ENCODE measurements around the gene PRKCE.

Gene PRKCE

DNA sequence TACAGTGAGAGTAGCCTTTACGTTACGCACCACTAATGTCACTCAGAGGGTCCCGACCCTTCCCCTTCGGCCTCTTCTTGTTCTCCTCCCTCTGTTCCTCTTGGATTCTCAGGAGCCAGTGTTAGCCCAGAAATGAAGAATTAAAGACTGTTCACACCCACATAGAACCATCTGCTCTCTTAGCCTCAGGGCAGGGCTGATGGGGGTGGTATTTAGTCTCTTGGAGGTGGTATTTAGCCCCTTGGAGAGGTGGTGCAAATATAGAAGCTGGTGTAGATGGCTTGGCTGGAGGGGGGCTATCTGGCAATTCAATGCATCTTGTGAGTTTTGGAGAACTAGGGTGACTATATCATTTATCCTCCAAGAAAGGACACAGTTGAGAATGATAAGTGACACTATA lies 286.5 kb downstream of the PRKCE start:
- DNase-seq (ENCODE audit: low spot score), result no peak
- TF ChIP-seq, protein P1, sequence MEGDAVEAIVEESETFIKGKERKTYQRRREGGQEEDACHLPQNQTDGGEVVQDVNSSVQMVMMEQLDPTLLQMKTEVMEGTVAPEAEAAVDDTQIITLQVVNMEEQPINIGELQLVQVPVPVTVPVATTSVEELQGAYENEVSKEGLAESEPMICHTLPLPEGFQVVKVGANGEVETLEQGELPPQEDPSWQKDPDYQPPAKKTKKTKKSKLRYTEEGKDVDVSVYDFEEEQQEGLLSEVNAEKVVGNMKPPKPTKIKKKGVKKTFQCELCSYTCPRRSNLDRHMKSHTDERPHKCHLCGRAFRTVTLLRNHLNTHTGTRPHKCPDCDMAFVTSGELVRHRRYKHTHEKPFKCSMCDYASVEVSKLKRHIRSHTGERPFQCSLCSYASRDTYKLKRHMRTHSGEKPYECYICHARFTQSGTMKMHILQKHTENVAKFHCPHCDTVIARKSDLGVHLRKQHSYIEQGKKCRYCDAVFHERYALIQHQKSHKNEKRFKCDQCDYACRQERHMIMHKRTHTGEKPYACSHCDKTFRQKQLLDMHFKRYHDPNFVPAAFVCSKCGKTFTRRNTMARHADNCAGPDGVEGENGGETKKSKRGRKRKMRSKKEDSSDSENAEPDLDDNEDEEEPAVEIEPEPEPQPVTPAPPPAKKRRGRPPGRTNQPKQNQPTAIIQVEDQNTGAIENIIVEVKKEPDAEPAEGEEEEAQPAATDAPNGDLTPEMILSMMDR (IDR thresholded peaks at IDR 0.05; ENCODE audit: borderline replicate concordance, control extremely low read depth, extremely low read depth, insufficient read depth, missing control alignments), result no peak
- in situ Hi-C loops (cut with MboI; ENCODE audit: low sequenced_read_pairs, unreplicated experiment), result loop anchor here (5.0 kb wide), 1 partner anchor 301 kb away; no protein-coding TSS in a partner anchor

DNA sequence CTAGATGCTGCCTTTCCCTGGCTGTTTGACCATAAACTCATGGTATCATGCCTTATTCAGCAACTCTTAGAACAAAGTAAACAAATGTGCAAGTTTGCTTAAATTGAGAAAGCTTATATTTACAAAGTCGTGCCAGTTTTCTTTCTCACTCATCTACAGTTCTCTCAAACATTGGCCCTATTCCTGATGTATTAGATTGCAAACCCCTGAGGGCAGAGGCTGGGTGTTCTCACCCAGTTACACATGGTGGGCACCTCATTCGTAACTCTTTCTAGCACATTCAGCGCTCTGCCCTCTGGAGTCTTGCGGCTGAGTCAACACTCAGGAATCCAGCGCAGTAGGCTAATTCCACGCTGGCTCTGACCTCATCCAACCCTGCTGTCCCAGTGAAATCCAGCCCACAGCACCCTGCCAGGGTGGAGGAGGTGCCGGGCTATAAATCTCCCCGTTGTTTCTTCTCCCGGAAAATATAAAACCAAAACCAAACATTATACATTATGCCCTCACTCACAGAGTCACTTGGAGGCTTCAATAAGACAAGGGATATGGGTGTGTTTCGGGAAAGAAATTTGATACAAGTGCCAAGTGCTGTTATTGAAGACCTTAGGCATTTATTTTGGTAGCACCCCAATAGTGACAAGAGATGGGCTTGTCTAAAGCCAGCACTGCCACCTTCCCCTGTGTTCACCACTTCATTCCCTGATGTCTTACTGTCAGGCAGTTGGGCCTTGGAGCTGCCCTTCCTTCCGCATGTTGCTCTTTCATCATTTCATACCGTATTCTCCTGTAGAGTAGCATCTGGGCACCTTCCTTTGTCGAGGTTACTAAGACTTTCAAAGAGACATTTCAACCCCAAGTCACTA lies 287.4 kb downstream of the PRKCE start:
- no peak for DNase-seq (ENCODE audit: low spot score)
- in situ Hi-C loops (cut with MboI; ENCODE audit: low sequenced_read_pairs, unreplicated experiment), result loop anchor here (5.0 kb wide), 1 partner anchor 302 kb away; no protein-coding TSS in a partner anchor
- TF ChIP-seq, protein P1 (IDR thresholded peaks at IDR 0.05; ENCODE audit: borderline replicate concordance, control extremely low read depth, extremely low read depth, insufficient read depth, missing control alignments), result no peak

DNA sequence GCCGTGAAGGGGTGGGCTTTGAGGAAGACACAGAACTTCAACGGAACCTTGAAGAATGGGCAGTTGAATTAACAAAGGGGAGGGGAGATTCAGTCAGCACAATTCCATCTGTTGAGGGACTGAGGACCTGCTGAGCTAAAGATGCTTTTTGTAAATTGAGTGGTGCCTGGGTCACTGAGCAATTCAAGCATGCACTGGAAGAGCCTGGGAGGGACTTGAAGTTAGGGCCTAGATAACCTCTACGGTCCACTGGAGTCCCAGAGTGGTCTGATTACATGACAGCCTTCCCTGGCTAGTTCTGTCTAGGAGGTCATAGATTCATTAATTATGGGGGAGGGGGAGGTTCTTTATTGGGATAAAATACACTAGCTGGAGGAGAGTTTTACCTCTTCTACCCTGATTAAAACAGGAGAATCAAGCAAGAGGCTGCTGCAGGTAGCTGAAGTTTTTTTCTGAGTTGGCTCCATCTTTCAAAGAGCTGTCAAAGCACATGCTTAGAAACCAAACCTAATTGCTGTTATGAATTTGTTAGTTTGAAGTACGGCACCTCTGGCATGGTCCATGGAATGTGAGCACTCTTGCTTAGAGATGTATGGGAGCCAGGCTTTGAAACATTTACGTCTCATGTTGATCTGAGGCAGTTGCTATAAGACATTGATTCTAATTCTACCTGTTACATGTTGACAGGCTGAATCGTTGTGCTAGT lies 290.2 kb downstream of the PRKCE start:
- TF ChIP-seq, protein P1 (IDR thresholded peaks at IDR 0.05; ENCODE audit: borderline replicate concordance, control extremely low read depth, extremely low read depth, insufficient read depth, missing control alignments), result no peak
- in situ Hi-C loops (cut with MboI; ENCODE audit: low sequenced_read_pairs, unreplicated experiment), result no loop called here
- no peak for DNase-seq (ENCODE audit: low spot score)

DNA sequence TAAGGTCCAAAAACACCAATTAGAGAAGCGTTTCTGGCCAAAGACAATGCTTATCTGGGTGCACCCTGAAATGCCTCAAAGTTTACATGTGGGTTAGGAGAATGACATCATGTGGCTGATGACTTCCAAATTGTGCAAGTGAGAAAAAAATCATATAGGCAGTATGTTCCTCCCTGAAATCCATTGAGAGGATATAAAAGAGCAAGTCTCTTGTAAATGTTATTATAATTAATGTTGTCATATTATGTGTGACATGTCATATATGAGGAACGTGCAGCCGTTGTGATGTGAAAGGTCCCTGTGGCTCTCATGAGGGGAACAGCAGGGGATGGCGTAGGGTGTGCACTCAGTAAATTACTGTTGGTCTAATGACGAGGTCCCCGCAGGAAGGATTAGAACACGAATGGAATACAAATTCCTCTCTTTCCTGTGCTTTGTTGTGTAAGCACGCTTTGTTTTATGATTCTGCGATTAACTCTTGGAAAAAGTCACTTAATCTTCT lies 290.8 kb downstream of the PRKCE start:
- TF ChIP-seq, protein P1 (IDR thresholded peaks at IDR 0.05; ENCODE audit: borderline replicate concordance, control extremely low read depth, extremely low read depth, insufficient read depth, missing control alignments), result no peak
- no peak for DNase-seq (ENCODE audit: low spot score)
- in situ Hi-C loops (cut with MboI; ENCODE audit: low sequenced_read_pairs, unreplicated experiment), result no loop called here

DNA sequence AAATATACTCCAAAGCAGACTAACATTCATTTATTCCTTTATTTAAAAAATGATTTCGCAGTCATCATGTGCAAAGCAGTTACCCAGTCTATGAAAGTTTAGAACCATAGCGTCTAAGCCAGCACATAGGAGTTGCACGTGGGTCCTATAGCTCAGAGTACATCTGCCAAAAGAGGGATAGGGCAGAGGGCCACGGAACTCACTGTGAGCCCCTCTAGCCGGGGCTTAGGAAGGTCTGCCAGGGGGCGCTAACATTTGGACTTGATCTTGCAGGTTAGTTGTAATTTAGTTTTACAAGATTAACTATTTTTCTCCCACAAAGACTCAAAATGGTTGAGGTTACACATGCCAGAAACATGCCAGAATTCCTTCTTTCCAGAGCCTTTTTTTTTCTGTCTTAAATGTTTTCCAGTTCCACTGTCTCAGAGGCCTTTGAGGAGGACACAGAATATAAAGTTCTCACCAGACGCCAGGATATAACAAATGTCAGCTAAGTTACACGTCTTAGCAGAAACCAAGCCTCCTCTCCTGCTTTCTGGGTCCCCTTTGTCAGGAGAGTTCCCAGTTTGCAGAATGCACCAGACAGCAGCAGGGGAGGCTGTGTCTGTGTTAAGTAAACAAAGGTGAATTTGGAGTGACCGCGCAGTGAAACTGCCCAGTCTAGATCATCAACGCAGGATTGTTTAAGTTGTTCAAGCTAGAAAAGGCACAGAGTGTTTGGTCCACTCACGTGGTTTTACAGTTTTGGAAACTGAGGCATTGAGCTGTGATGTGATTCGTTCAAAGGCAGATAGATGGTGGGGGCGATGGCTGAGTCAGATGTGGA lies 292.0 kb downstream of the PRKCE start:
- DNase-seq (ENCODE audit: low spot score), result no peak
- TF ChIP-seq, protein P1 (IDR thresholded peaks at IDR 0.05; ENCODE audit: borderline replicate concordance, control extremely low read depth, extremely low read depth, insufficient read depth, missing control alignments), result no peak
- in situ Hi-C loops (cut with MboI; ENCODE audit: low sequenced_read_pairs, unreplicated experiment), result no loop called here

DNA sequence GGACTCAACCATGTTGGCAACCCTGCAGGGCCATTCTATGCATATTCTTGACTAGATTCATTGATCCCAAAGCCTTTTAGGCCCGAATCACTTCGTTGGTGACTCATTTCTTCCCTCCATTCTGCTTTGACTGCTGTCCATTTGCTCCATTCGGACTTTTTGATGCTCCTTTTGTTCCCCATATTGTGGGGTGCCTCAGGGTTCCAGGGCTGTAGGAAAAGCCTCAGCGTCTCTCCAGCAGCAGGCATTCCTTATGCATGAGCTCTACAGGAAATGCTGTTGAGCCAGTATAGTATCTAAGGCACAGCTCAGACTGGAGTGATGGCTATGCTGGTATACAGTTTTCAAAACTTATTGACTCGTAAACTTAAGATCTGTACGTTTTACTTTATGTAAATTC lies 292.6 kb downstream of the PRKCE start:
- in situ Hi-C loops (cut with MboI; ENCODE audit: low sequenced_read_pairs, unreplicated experiment), result no loop called here
- no peak for DNase-seq (ENCODE audit: low spot score)

More for the DNA sequence above, 292.6 kb downstream of the PRKCE start:
- TF ChIP-seq, protein P1 (IDR thresholded peaks at IDR 0.05; ENCODE audit: borderline replicate concordance, control extremely low read depth, extremely low read depth, insufficient read depth, missing control alignments), result no peak
